GM21529 (cell line): ENCODE data around the gene APBB2.
"Not testable (repeated sequence)": the region's sequence is repeated elsewhere in the genome, so short reads cannot be mapped to it uniquely, and the experiment has no call there.

Experiments used
- ATAC-seq: cut with Tn5 transposase; IDR thresholded peaks from one replicate; pipeline ENCODE4 v1.9.1; 2021; ENCODE audit not compliant: unreplicated experiment

APBB2 gene

DNA sequence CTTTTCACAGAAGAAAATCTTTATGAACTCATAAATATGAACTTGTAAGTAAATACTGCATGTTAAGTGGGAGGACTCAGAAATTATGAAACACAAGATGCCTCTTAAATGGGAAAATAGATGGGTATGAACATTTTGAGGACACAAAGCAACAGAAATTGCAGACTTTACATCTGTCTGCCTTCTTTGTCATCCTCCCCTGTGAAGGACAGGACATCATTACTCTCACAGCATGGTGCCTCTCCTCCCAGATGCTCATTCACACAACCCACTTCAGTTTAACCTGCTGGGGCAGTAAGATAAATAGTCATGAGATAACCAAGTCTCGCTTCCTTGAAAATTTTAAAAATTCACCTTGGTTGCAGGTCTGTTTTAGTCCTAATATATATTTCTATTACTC lies 144.5 kb downstream of the APBB2 start:
- no peak for ATAC-seq

DNA sequence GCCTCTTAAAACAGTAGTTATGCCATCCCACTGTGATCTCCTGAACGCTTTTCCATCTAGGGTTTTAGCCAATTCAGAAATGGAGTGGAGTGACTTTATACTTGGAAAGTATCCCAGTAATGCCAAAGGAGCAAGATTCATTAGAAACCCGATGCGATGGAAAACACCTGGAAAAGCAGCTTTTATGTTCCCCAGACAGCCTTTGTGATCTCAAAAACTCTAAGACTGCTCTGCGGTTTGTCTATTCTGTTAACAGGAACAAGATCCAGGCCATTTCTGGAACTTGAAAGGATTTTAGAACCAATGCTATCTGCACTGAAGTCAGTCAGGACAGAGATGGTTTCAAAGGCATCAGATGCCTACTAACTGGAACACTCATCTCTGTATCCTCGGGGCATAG lies 145.1 kb downstream of the APBB2 start:
- no peak for ATAC-seq

DNA sequence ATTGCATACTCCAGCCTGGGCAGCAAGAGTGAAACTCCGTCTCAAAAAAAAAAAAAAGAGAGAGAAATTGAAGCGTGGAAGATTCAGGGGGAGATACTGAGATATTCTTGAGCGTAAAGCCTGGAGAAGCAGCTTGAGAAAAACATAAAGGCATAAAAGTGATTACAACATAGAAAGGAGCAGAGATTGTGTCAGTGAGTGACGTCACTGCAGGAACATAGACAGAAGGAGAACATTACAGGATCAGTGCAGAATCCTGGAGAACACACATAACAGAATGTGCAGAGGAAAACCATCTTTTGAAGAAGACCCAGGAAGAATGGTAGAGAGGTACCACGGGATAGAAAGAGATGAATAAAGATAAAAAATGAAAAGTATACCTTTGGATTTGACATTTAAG lies 147.0 kb downstream of the APBB2 start:
- no peak for ATAC-seq

DNA sequence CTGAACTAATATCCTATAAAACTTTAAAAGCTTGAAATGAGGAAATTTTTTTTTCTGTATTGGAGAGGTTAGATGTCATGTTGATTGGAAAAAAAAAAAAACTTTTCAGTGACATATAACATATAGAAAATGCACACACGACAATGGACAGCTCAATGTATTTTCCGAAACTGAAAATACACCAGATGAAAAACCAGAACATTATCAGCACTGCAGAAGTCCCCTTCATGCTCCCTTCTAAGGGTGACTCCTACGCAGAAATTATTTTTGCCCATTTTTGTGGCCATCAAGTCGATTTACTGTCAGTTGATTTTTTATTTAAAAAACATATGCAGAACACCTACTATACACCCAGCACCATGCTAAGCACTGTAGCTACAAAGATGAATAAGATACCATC lies 148.3 kb downstream of the APBB2 start:
- no peak for ATAC-seq

DNA sequence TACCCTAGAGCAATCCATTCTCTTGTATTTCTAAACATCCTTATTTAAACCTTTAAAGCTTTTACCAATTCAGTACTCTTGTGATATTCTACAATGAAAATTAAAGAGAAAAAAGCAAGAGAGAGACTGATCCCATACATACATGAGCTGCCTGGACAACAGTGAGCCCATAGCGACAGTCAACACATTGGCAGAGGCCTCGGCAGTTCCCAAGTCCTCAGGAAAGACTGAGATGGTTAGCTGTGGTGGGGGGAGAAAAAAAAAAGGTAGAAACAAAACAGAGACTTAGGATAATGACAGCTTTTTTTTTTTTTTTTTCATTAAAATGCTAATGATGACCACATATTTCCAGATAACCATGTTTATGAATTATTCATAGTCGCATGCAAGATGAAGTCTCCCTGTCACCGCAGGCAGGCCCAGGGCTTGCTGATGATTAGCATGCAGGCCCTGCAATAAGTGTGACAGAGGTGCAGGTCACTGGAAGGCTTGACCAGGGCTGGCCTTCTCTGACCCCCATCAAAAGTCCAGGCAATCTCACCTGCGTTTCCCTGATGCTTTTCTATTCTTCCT lies 148.8 kb downstream of the APBB2 start:
- ATAC-seq, result no peak

DNA sequence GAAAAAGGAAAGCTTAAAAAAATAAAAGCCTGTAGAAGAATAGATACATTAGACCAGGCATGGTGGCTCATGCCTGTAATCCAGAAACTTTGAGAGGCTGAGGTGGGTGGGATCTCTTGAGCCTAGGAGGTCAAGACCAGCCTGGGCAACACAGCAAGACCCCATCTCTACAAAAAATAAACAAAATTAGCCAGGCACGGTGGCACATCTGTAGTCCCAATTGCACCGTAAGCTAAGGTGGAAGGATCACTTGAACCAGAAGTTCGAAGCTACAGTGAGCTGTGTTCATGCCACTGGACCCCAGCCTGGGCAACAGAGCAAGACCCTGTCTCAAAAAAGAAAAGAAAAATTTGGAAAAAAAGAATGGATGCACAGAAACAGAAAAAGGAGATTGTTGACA lies 149.4 kb downstream of the APBB2 start:
- no peak for ATAC-seq

DNA sequence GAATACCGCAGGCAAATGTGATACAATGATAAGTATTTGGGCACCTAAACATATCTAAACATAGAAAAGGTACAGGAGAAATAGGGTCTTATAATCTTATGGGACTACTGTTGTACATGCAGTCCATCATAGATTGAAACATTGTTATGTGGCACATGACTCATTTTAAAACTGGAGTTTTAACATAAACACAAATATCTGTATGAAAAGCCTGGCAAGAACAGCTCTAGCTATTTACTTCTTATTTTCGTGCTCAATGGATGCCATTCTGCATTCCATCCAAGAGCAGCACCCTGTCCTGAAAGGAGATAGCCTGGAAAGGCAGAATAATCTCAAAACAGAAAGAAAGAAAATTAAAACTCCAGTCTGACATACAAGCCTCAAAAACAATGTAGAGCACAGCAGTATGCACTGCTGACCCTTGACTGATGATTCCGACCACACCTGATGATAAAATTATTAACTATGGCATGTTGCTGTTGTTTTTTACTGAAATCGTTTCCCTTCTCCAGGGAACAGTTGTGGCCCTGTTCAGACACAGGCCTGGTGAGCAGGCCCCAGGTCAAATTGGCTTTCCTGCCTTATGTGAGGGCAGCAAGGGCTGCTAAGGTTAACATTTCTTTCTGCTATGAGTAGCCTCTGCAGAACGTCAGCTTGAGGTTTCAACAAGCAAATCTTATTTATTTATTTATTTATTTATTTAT lies 152.7 kb downstream of the APBB2 start:
- ATAC-seq, result no peak

DNA sequence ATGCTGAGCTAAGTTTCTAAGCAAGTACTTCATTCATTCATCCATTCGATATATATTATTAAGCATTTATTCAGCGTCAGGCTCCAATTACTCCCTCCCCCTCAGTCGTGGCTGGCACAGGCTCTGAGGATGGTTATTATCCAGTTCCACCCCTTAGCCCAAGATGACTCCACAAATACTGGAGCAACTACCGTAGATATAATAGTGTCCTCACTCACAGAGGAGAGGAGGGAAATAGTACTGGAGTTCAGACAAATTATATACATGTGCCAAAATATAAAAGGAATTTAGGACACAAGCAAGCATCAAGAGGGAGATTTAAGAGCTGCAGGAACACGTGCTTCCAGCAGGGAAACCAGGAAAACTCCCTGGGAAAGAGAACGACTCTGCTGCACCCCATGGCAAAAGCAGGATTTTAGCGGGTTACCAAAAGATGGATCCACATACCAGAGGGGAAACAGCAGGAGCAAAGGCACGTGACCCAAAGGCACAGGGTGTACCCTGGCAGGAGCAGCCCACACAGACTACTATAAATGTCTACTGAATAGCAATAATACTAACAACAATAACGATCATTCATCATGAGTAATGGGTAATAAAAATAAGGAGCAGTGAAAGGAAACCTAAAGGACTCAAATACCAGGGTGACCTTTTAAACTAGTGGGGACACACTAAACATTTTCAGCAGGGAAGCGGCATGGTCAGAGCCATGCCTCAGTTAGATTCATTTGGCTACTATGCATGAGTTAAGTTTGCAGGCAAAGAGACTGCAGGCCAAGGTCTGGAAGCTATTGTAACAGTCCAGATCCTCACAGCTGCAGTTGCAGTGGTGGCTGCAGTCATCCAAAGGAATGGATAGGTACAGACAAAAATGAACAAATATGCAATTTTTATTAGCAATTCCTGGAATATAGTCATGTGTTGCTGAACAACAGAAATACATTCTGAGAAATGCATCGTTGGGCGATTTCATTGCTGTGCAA lies 153.7 kb downstream of the APBB2 start:
- no peak for ATAC-seq

DNA sequence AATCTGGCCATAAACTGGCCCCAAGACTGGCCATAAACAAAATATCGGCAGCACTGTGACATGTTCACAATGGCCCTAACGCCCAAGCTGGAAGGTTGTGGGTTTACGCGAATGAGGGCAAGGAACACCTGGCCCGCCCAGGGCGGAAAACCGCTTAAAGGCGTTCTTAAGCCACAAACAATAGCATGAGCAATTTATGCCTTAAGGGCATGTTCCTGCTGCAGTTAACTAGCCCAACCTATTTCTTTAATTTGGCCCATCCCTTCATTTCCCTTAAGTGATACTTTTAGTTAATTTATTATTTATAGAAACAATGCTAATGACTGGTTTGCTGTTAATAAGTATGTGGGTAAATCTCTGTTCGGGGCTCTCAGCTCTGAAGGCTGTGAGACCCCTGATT lies 154.9 kb downstream of the APBB2 start:
- not testable (repeated sequence) for ATAC-seq

DNA sequence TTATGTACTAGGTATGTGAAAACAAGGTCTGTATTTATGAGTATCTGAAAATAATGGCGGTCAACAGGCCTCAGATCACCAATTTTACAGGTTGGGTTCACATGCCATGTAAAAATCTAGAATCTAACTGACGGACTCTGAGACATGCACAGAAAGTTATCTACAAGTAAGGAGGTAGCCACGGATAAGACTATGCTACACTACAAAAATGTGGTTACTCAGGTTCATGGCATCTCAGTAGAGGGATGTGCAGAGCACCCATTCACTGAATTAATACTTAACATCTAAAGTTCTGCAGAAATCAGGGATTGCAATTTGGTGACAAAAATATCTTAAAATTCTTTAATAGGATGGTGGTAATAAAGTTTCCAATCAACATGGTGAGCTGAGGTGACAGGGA lies 155.9 kb downstream of the APBB2 start:
- ATAC-seq, result no peak

DNA sequence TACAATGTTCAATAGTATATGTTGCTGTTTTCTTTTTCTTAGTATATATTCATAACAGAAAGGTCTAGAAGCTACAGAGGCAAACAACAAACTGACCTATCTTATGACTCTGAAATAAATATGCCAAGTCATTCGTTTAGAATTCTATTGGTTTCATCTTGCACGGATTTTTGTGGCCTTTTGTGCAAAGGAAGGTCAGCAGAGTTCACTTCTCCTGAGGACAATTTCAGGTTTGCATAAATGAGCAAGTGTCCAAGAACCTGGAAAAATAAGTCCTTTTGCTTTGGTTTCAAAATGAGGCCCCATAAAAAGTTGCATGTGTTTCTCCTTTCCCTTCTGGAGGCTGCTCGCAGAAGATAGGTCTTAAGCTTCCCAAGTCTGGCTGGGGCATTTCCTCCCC lies 156.9 kb downstream of the APBB2 start:
- ATAC-seq, result no peak

DNA sequence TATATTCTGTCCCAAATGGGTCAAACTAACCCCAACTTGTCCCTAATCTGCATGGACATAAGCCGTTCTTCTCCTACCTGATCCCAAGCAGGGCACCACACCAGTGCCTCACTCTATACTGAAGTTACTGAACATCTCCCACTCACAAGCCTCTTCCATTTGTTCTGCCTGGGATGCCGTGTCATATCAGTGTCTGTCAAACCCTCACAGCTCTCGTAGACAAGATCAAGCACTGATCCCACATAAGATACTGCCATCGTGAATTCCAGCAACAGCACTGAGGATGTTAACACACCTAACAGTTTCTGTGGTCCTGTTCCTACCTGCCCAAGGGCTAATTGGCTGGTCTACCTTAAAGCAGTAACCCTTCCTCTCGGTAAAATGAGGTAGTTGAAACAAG lies 162.1 kb downstream of the APBB2 start:
- ATAC-seq, result no peak

DNA sequence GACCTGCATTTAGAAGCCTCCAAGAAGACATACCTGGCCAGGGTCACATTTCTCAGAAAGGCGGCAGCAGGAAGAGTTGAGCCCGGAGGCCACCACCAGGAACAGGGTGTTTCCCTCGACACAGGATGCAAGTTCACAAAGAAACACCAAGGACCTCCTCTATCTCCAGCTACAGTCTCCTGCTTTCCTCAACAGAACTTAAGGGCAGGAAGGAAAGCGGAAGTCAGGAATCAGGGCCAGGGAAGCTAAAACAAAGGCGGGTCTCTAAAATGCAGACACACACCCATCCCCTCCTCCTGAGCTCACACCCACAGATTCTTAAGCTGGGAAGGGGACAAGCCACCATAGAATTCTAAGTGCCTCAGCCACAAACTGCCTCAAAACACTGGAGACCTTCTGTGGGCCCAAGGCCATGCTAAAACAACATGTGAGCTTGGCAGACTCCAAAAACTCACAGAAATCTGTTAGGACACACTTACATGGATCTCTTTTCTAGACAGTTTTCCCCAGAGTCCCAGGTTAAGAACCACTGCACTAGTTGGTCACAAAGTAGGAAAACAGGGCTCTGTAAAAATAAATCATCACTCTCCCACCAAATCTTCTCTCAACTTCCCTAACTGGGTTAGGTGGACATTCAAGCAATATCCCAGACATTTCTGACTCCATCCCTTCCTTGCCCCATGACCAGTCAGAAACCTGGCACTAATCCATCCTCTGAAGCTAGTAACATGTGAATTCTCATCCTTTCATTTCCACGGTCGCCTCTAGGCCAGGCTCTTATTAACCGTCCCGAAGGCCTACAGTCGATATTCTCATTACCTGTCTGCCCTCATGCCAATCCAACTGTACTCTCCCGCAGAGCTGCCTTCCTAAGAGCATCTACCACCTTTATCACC lies 163.2 kb downstream of the APBB2 start:
- ATAC-seq, result no peak

DNA sequence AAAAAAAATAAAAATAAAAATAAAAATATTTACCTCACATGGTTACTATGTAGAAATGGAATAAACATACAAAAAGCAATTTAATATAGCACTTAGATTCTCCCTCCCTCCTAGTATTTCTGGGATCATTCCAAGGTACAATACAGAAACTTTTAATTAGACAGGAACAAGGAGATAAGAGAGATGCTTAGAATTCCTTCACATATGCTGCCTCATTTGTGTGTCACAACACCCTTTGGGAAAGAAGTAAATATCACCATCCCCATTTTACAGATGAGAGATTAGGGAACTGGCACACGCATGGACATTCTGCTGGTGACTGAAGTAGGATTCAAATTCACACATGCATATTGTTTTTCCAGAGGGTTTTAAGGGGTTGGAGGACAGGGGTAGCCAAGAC lies 164.2 kb downstream of the APBB2 start:
- ATAC-seq, result no peak

DNA sequence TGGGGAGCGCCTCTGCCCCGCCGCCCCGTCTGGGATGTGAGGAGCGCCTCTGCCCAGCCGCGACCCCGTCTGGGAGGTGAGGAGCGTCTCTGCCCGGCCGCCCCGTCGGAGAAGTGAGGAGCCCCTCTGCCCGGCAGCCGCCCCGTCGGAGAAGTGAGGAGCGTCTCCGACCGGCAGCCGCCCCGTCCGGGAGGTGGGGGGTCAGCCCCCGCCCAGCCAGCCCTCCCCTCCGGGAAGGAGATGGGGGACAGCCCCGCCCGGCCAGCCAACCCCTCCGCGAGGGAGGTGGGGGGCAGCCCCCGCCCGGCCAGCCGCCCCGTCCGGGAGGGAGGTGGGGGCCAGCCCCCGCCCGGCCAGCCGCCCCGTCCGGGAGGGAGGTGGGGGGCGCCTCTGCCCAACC lies 165.2 kb downstream of the APBB2 start:
- not testable (repeated sequence) for ATAC-seq

DNA sequence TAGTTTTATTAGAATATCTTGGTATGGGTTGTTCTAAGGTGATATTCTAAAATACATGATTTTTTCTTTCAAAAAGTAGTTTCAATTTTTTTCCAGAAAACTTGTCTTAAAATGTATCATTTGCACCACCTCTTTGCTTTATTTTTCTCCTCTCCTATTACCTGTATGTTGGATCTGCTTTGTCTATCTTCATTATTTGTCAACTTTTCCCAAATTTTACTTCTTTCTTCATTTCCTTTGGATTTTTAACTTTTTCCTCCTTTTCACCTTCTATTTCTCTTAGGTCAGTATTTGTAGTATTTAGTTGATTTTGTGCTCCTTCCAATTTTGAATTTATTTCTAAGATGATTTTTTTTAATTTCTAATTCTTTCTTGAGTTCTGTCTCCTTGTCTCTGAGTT lies 169.6 kb downstream of the APBB2 start:
- ATAC-seq, result no peak

DNA sequence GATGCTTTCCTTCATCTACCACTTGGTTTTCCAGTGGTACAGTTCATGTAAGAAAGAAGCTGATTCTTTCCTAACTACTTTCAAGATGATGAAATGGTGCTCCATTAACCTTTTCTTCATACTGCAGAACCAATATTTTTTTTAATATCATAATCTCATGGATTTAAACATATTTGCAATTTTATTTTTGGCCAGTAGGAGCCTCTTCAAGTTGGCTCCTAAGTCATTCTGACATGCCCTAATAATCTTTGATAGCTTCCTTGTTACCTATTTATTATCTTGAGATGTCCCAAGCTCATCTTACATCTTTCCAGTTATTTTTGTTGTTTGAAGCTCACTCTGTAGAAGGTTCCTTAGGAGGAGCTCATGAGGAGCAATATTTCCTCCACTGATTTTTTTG lies 170.2 kb downstream of the APBB2 start:
- no peak for ATAC-seq

DNA sequence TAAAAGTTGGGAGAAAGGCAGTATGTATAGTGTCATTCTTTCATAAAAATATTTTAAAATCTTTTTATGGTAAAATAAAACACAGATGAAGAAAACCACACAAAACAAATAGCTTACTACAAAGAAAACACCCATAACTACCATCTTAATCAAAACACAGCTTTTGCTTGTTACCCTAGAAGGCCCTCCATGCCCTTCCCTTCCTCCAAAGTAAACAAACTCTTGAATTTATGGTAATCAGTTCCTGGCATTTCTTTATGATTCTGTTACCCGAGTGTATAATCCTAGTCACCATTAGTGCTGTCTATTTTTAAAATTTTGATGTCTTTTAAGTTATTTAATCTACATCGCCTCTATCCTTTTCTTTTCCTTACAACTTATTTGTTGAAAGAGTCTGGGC lies 170.9 kb downstream of the APBB2 start:
- no peak for ATAC-seq

DNA sequence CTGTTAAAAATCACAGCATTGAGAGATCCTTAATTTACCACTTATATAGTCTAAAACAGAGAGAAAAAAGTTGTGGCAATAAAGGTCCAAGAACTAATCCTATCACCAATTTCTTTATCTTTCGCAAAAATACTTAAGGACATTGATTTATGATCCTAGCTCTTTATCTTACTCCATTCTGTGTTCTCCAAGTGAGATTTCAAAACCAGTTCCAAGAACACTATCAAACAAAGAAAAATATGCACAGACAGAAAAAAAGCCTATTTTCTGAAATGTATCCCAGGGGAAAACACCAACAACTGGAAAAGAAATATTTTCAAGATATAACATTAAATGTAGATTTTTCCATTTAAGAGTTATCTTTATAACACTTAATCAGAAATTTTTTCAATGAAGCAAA lies 172.8 kb downstream of the APBB2 start:
- no peak for ATAC-seq

DNA sequence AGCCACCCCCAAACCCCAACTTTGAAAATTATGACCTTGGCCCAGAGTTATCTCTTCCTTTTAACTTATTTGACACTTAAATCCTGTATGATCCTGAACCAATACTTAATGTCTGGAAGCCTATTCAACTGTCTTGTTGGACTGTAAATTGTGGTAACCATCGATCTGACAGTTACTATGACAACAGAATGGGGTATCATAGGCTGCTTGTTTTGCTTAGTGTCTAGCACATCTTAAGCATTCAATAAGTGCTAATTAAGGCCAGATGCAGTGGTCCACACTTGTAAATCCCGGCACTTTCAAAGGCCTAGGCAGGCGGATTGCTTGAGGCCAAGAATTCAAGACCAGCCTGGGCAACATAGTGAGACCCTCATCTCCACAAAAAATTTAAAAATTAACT lies 175.0 kb downstream of the APBB2 start:
- ATAC-seq, result no peak

DNA sequence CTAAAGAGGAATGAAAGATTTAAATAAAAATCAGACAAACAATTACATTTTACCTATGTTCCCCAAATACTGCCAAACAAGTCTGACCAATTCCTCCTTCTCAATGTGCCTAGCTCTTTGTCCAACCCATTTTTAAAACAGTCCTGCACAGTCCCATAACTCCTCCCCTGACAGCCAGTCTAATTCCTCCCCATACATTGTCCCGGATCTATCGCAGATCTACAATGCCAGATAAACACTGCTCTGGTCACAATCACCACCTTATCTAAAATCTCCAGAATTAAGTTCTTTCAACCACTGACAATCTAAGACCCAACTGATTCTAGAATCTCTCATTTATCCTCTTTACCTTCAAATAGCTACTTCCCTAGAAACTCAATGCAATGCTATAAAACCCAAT lies 176.0 kb downstream of the APBB2 start:
- ATAC-seq, result no peak
